Gastroesophageal sphincter (tissue), 3 donors: Measurements from ENCODE around the gene DGKZ.

Source experiments
- POLR2A ChIP-seq, 2 donors: fragments of 450-650 bp; IDR thresholded peaks; one replicate each; pipeline ENCODE4 v1.6.1; 2017; ENCODE audit warnings: antibody characterized with exemption in 2 of 2, mild to moderate bottlenecking in 2 of 2, moderate library complexity in 1 of 2
- POLR2AphosphoS5 ChIP-seq: sonication (generic); formaldehyde crosslinking; IDR thresholded peaks from one replicate; pipeline ENCODE4 v1.6.1; 2017; ENCODE audit warnings: antibody characterized with exemption
- TF ChIP-seq, protein P1 (sequence below), 4 experiments: fragments of 200-600 bp in 2 of 4; fragments of 450-650 bp in 2 of 4; sonication (generic) in 1 of 4; IDR thresholded peaks; one replicate each; pipeline ENCODE4 v1.5.1; 2017 to 2019; ENCODE audit warnings: antibody characterized with exemption in 4 of 4, mild to moderate bottlenecking in 2 of 4, moderate library complexity in 2 of 4

DNA sequence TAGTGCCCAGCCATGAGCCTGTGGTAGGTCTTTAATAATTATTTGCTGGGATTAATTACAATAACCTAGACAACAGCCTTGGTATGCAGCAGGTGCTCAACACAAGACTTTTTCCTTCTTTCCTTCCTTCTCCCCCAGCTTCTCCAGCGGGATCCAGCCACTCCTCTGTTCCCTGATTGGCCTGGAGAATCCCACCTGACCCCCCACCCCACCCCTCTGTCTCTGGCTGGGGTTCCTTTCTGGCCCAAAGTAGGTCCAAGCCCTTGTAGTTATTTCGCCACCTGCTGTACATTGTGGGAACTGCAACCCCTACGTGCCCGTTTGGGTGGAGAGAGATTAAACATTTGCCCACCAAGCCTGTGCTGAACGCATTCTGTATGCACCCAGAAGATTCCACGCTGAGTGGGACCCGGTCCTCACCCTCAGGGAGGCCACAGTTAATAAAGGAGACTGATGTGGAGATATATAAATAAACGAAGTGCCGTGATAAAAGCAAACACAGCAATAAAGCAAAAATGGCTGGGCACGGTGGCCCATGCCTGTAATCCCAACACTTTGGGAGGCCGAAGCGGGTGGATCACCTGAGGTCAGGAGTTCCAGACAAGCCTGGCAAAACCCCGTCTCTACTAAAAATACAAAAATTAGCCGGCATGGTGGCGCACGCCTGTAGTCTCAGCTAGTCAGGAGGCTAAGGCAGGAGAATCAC, 32.1 kb upstream of the DGKZ start:
- TF ChIP-seq, protein P1, sequence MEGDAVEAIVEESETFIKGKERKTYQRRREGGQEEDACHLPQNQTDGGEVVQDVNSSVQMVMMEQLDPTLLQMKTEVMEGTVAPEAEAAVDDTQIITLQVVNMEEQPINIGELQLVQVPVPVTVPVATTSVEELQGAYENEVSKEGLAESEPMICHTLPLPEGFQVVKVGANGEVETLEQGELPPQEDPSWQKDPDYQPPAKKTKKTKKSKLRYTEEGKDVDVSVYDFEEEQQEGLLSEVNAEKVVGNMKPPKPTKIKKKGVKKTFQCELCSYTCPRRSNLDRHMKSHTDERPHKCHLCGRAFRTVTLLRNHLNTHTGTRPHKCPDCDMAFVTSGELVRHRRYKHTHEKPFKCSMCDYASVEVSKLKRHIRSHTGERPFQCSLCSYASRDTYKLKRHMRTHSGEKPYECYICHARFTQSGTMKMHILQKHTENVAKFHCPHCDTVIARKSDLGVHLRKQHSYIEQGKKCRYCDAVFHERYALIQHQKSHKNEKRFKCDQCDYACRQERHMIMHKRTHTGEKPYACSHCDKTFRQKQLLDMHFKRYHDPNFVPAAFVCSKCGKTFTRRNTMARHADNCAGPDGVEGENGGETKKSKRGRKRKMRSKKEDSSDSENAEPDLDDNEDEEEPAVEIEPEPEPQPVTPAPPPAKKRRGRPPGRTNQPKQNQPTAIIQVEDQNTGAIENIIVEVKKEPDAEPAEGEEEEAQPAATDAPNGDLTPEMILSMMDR (IDR thresholded peaks at IDR 0.05) = peak in 3 of 4 experiments; percentile 62 to 86 (median 84)
- TF ChIP-seq POLR2AphosphoS5 (no peak), POLR2A (IDR thresholded peaks at IDR 0.05) (no peak)
